A549 (cell line): ENCODE measurements around the gene SH3PXD2A.

Experiments used
- CEBPB ChIP-seq, 2 experiments: fragments of >200 bp in 1 of 2; sonication (Bioruptor Twin) in 1 of 2; formaldehyde crosslinking in 1 of 2; IDR thresholded peaks; 2 replicates each; pipeline ENCODE4 v1.6.1; 2012 to 2016
- CTCF ChIP-seq: fragments of >200 bp; sonication (Bioruptor Twin); formaldehyde crosslinking; IDR thresholded peaks from 3 replicates; pipeline ENCODE4 v1.5.1; 2016
- EHMT2 ChIP-seq: fragments of 200-600 bp; sonication (generic); IDR thresholded peaks from 2 replicates; pipeline ENCODE4 v1.6.1; 2016; ENCODE audit warnings: antibody characterized with exemption, low read depth, mild to moderate bottlenecking, moderate library complexity
- EP300 ChIP-seq, 2 experiments: fragments of >200 bp; sonication (Bioruptor Twin); formaldehyde crosslinking; IDR thresholded peaks; 2 replicates in 1 of 2; 3 replicates in 1 of 2; pipeline ENCODE4 v1.6.1; 2016 to 2017
- ESRRA ChIP-seq: fragments of 150-350 bp; IDR thresholded peaks from 2 replicates; pipeline ENCODE4 v1.6.1; 2014; ENCODE audit warnings: mild to moderate bottlenecking, low read length, borderline replicate concordance
- JUN ChIP-seq, 2 experiments: fragments of >200 bp; sonication (Bioruptor Twin); formaldehyde crosslinking; IDR thresholded peaks; 2 replicates in 1 of 2; 3 replicates in 1 of 2; pipeline ENCODE4 v1.6.1; 2016 to 2017
- KDM1A ChIP-seq: fragments of 200-600 bp; sonication (generic); IDR thresholded peaks from 2 replicates; pipeline ENCODE4 v1.6.1; 2016; ENCODE audit warnings: low read depth, mild to moderate bottlenecking
- KDM5A ChIP-seq: fragments of 200-600 bp; sonication (generic); IDR thresholded peaks from 2 replicates; pipeline ENCODE4 v1.6.1; 2016; ENCODE audit warnings: antibody characterized with exemption, mild to moderate bottlenecking
- POLR2A ChIP-seq: IDR thresholded peaks from 2 replicates; pipeline ENCODE4 v1.6.1; 2012; ENCODE audit warnings: mild to moderate bottlenecking, low read length
- REST ChIP-seq: fragments of 200-600 bp; sonication (generic); IDR thresholded peaks from 2 replicates; pipeline ENCODE4 v1.6.1; 2016; ENCODE audit warnings: antibody characterized with exemption, mild to moderate bottlenecking, moderate library complexity
- RNF2 ChIP-seq: fragments of 200-600 bp; sonication (generic); IDR thresholded peaks from 2 replicates; pipeline ENCODE4 v1.6.1; 2016; ENCODE audit warnings: low read depth, mild to moderate bottlenecking, antibody characterized with exemption, moderate library complexity, borderline replicate concordance
- SREBF2 ChIP-seq: fragments of 450-650 bp; IDR thresholded peaks from 2 replicates; pipeline ENCODE4 v1.6.1; 2014; ENCODE audit warnings: mild to moderate bottlenecking, moderate library complexity
- TF ChIP-seq, protein P1 (sequence below): fragments of 250-450 bp; sonication (Bioruptor Pico); IDR thresholded peaks from 2 replicates; pipeline ENCODE4 v1.5.0; 2021; ENCODE audit warnings: mild to moderate bottlenecking, moderate library complexity, borderline replicate concordance

DNA sequence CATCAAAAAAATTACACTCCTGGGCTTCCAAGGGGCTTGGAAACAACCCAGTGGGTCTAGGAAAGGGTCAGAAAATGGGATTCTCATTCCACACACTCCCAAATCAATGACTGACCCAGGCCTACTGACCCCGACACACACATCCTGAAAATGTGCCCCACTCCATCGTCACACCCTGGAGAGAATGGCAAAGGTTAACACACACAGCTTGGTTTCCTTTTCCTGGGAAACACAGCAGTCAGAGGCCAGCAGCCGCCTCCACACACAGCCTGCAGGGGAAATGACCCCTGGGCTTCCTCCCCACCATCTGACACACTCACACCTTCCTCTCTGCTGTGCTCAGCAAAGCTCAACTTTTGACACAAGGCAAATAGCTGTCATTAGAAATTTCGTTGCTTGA lies 42.9 kb downstream of the SH3PXD2A start:
- TF ChIP-seq CTCF = no peak
- TF ChIP-seq POLR2A = no peak
- TF ChIP-seq, protein P1, sequence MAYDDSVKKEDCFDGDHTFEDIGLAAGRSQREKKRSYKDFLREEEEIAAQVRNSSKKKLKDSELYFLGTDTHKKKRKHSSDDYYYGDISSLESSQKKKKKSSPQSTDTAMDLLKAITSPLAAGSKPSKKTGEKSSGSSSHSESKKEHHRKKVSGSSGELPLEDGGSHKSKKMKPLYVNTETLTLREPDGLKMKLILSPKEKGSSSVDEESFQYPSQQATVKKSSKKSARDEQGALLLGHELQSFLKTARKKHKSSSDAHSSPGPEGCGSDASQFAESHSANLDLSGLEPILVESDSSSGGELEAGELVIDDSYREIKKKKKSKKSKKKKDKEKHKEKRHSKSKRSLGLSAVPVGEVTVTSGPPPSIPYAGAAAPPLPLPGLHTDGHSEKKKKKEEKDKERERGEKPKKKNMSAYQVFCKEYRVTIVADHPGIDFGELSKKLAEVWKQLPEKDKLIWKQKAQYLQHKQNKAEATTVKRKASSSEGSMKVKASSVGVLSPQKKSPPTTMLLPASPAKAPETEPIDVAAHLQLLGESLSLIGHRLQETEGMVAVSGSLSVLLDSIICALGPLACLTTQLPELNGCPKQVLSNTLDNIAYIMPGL (CRISPR knock-in tag) = no peak
- no peak for TF ChIP-seq SREBF2
- TF ChIP-seq ESRRA = no peak
- no peak for TF ChIP-seq EP300 (IDR thresholded peaks at IDR 0.05)
- TF ChIP-seq KDM1A = no peak
- no peak for TF ChIP-seq EHMT2
- TF ChIP-seq CEBPB (IDR thresholded peaks at IDR 0.05) = no peak
- no peak for TF ChIP-seq KDM5A
- TF ChIP-seq JUN (IDR thresholded peaks at IDR 0.05) = no peak
- TF ChIP-seq REST = no peak
- no peak for TF ChIP-seq RNF2
